NCI-H1105 treated with DMSO at 0.1 percent for 48 hours (cell line): ENCODE measurements around the gene BICC1.

ENCODE experiments used
- DNase-seq: peaks from one replicate; lab custom pipeline; 2025; lab: John Stamatoyannopoulos, UW

The BICC1 gene

GRCh38 chr10:58647376-58648112 lies 134.9 kb downstream of the BICC1 start:
- DNase-seq: no peak

DNA sequence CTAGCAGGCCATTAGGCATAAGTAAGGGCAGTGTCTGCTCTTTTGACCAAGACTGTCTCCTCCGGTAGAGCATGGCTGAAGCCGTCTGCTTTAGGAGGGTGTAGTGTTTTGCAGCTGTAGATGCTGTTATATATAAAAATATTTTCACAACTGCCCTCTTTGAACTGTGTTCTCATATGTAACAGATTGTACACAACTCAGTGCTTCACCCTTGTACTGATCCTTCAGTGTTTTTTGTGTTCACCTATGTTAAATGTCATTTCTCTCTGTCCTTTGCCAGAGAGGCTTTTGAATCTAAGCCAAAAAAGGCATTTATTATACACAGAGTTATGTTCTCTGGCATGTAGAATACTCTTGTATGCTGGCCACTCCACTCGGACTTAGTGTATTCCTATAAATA lies 135.5 kb downstream of the BICC1 start:
- DNase-seq: no peak

DNA sequence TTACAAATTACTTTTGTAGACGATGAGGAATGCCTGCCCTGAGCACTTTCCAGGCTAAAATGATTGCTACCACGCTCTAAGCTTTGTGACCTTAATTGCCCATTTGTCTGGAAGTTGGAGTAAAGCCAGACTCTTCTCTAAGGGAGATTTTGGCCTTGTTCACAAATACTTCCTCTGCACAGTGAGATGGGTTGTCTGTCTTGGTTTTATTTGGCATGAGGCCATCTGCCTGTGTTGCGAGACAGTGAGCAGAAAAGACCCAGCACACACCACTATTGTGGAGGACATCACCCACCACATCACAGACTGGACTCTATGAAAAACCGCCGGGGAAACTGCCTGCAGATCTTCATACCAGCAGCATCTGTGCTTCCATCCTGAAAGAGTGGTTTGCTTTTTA lies 138.4 kb downstream of the BICC1 start:
- DNase-seq: peak; percentile 85

DNA sequence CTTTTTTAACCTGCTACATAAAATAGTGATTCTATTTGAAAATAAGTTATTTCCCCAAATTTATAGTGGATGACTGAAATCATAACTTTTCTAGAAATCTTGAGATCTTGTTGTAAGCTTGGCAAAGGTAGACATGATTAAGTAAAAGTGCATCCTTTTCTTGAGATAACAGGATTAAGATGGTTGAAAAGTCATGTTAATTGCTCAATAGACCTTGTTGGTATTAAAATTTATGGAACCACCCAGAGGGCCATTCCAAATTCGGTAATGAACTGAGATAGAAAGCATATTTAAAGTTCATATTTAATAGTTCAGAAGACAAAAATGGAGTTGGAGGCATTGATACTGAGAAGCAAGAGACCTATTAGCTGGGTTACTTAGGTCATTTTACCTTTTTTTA lies 139.1 kb downstream of the BICC1 start:
- no peak for DNase-seq

DNA sequence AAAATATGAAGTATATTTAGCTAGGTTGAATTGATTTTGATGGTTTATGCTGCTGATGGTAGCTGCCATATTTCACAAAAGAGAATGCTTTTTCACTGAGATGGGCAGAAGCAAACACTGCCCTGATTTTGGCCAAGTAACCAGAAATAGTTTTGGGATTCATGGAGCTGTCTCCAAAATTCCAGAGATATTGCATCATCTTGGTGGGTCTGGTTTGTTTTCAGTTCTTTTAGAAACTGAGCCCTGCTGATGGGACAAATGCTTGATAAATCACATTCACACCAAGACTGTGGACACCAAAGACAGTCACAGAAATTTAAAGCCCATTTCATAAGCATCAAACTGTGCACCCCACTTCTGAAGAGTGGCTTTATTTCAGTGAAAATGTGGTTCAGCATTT lies 140.5 kb downstream of the BICC1 start:
- no peak for DNase-seq

- no peak for DNase-seq
These were observed 148.0 kb downstream of the BICC1 start for GRCh38 chr10:58660575-58661255.

DNA sequence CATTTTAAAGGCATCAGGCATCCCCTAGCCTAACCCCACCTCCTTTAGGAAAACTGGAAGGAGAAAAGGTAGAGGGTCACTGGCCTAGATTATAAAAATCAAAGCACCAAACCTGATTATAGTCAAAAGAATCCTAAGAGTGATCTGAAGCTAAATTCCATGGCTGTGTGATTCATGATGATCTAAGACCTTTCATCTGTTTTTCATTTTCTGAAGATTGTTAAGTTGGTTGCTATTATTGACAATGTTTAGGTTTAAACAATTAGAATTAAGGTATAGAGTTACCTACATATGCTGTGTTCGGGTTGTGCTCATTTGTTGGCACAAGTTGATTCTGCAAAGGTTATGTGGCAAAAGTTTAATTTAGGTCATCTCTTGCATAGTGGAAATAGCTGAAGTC lies 148.7 kb downstream of the BICC1 start:
- no peak for DNase-seq

DNA sequence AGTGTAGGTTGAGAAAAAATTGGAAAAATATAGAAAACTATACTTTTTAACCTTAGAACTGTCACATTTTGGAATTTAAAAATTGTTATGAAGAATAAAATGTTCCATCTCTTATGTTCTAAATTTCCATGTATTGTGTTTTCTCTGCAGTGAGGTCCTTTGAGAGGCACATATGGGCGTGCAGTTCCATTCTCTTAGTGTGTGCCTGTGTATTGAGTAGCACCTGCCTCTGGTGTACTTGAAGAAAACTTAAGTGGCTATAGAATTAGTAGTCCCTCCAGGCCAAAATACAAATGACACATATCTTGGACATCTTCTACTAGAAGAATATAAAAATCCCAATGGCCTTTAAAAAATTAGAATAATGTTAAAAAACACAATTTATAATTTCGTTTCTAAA lies 149.2 kb downstream of the BICC1 start:
- no peak for DNase-seq

- DNase-seq: no peak
These were observed 149.6 kb downstream of the BICC1 start for GRCh38 chr10:58662314-58662713.

GRCh38 chr10:58665361-58665760 lies 152.7 kb downstream of the BICC1 start:
- DNase-seq: no peak

GRCh38 chr10:58666024-58666423 lies 153.4 kb downstream of the BICC1 start:
- DNase-seq: no peak

GRCh38 chr10:58667658-58668310 lies 155.1 kb downstream of the BICC1 start:
- DNase-seq: no peak

DNA sequence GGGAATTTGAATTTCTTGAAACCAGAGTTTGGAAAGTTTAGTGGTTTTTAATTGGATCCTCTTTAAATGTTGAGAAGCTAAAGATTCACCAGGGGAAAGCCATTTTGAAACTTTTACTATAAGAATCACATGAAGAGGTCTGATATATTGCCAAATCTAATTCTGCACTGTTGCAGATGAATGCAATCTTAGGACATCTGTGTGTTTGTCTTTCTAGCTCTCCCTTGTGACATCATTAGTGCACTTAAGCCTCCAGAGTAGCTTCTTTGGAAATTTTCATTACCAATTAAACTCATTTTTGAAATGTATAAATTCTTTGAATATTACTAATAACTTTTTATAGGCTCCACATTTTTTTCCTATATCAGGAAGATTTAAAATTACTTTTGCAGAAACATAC lies 160.2 kb downstream of the BICC1 start:
- DNase-seq: no peak

GRCh38 chr10:58674251-58674650 lies 161.6 kb downstream of the BICC1 start:
- DNase-seq: no peak

DNA sequence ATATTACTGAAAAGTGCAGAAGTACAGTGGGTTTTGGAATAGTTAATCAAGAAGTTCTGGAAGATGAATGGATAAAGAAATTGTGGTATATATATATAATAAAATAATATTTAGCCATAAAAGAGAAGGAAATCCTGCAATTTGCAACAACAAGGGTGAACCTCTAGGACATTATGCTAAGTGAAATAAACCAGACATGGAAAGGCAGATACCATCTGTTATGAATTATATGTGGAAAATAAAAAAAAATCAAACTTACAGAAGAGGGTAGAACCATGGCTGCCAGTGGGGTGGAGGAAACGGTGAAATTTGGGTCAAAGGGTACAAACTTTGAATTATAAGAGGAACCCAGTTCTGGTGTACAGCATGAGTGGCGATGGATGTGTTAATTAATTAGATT lies 162.6 kb downstream of the BICC1 start:
- DNase-seq: no peak

DNA sequence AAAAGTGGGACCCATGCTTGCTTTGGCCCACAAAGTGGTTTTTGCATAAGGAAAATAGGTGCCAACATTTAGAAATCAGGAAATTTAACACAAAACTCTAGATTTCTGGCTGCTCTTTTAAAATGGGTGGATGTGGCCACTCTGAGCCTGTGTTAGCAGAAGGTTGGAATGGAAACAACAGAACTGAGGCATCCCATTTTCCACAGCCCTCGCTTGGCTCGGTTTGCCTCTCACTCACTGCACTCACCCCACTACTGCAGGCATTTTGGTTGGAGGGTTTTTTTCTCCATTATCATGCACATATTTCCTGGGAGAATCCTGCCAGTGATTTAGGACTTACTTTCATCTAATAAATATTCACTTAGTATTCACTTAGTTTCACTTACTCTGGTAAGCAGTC lies 178.9 kb downstream of the BICC1 start:
- no peak for DNase-seq

DNA sequence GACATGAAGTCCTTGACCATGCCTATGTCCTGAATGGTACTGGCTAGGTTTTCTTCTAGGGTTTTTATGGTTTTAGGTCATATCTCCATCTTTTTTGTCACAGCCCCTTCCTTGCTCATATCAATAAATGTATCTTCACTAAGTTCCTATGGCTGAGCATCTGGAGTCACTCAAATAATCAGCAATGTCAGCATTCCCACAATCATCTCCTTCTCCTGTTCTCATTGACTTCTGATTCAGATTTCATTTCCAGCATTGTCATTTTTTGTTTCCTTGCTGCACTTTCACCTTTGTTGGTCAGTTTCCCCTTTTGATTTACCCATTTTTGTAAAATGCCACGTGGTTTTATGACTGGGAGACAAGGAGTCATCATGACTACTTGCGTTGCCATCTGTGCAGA lies 181.2 kb downstream of the BICC1 start:
- no peak for DNase-seq

DNA sequence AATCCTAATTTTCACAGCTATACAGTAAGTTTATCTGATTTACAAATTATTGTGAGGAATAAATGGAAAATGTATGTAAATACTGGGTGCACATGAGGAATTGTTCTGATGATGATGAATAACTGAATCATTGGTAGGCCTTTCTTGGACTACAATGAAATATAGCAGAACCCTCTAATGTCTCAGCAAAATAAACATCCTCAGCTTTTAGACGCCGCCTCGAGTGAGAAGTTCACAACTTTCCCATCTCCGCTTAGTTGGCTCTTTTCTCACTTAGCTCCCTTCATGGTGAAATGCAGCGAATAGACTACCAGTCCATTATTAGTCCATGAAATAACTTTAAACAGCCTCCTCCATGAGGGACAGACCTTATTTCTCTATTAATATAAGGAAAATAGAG lies 182.3 kb downstream of the BICC1 start:
- no peak for DNase-seq

- no peak for DNase-seq
These were observed 184.1 kb downstream of the BICC1 start for GRCh38 chr10:58696736-58697135.

GRCh38 chr10:58697691-58698090 lies 185.0 kb downstream of the BICC1 start:
- DNase-seq: no peak

DNA sequence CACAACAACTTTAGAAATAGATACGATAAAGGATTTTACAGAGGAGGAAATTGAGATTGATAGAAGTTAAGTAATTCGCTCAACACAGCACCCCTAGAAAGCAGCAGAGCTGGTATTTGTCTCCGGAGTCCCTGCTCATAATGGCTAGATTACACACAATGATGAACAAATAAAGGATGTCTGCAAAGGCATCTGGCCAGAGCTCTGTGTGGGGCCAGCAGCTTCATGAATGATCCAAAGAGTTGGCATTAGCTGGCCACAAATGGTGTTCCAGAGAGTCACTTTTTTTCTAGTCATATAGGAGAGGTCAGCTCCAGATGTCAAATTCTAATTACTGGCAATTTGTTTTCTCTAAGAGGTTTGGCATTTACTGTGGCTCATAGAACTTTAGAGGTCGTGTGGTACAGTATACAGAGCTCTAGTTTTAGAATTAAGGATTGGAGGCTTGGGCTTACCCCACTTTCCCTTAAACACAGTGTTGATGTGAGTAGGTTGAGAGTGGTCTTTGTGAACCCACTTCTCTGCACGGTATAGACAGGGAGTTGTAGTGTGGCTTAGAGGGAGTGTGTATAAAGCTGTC lies 186.2 kb downstream of the BICC1 start:
- DNase-seq: no peak

DNA sequence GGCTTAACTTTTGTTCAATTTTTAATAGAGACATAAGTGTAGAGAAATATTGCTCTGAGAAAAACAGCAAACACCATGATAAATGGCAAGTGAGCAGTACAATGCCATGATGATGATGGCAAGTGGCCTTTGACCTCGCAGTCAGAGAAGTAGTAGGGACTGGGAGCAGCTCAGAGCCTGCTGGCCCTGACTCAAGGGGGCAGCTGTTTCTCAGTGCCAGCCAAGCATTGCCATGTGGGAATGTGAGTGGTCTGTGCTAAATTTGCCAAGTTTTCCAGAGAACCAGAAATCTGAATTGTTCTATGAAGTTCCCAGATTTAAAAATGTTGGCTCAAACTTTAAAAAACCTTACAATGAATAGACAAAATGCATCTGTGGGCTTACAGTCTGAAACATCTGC lies 187.9 kb downstream of the BICC1 start:
- no peak for DNase-seq
